ENCODE data around the gene PHLPP2. TPM values are rescaled to one million over a fixed set of nuclear protein-coding genes. Genes with fewer than 3 reads are reported as not detected.

The PHLPP2 gene
- total RNA-seq, result 3.9 and 9.1 TPM in 2 replicates

DNA sequence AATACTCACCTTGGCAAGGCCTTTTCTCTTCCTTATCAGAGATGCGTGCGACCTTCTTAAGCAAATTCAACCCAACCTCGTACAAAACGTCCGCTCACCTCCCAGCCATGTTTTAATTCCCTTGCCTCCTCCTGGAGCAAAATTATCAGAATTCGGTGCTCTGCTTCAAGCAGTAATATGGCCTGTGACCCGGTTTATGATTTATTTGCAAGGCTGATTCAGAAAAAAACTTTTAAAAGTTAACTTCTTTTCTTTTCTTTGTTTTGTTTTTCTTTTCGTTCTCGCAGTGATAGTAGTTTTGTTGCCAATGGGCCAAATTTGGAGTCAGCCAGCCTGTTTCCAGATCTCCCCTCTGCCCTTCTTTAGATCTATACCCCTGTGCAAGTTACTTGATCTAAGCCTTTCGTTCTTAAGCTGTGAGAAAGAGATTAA, at the start of gene PHLPP2:
PHLPP2 (minus strand) TSS at position 382 of the 432 bp plus-strand sequence. CDS start 9,906 bp downstream, outside the sequence.

DNA sequence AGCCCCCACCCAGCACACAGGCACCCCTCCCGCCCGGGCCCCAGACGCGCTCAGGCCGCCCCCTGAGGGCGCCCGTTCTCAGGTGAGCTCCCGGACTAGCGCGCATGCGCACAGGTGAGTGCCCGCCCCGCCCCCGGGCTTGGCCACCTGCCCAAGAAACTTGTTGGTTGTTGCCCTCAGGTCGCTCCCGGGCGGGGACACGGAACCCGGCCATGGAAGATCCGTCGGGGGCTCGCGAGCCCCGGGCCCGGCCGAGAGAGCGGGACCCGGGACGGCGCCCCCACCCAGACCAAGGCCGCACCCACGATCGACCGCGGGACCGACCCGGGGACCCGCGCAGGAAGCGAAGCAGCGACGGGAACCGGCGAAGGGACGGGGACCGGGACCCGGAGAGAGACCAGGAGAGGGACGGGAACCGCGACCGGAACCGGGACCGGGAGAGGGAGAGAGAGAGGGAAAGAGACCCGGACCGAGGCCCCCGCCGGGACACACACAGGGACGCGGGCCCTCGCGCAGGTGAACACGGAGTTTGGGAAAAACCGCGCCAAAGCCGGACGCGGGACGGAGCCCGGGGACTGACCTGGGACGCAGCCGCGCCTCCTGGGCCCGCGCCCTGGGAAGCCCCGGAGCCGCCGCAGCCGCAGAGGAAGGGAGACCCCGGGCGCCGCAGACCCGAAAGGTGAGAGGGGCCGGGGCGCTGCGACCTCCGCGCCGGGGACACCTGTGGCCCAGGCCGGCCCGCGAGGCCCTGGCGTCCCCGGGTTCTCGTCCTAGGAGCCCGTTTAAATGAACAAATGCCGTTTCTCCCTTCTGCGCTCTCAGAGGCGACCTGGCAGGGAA, 98.3 kb downstream of the PHLPP2 start, which contains the start of gene MARVELD3:
MARVELD3 (plus strand) TSS at position 167 of the 840 bp plus-strand sequence; CDS start at position 213, 46 bp downstream.

Other genes with a start within 250 kb of the PHLPP2 start
- gene ZNF19, start 235.4 kb downstream of the PHLPP2 start, total RNA-seq, result 0.65 and 2.1 TPM in 2 replicates
- gene CHST4, start 198.3 kb downstream of the PHLPP2 start, total RNA-seq, result not detected in 2 replicates
- gene TAT, start 147.6 kb downstream of the PHLPP2 start, total RNA-seq, result not detected in 2 replicates
- gene MARVELD3, start 98.5 kb downstream of the PHLPP2 start, total RNA-seq, result under 0.01 and 0.25 TPM in 2 replicates
- gene AP1G1, start 84.1 kb upstream of the PHLPP2 start, total RNA-seq, result 31.4 and 82.1 TPM in 2 replicates
- 10.2 and 22.3 TPM in 2 replicates for gene ATXN1L, start 121.3 kb upstream of the PHLPP2 start, total RNA-seq
- 3.2 and 5.9 TPM in 2 replicates for gene ZNF821, start 159.5 kb upstream of the PHLPP2 start, total RNA-seq
- gene IST1, start 170.8 kb upstream of the PHLPP2 start, total RNA-seq, result 105 and 166 TPM in 2 replicates